CD4-positive, CD25-positive, alpha-beta regulatory T cell (primary cell): ENCODE results near the gene PRSS57. TPM values are rescaled to one million over a fixed set of nuclear protein-coding genes. Genes with fewer than 3 reads are reported as not detected.
"Not testable (repeated sequence)": the region's sequence is repeated elsewhere in the genome, so short reads cannot be mapped to it uniquely, and the experiment has no call there.

Experiments used
- ATAC-seq, 2 donors: fragments of 150-1000 bp; cut with Tn5 transposase; one replicate each; pipeline ENCODE4 v1.10.0; 2021; ENCODE audit warnings: low read depth in 2 of 2, moderate number of reproducible peaks in 2 of 2, moderate library complexity in 1 of 2
- DNase-seq, 3 donors: peaks; one replicate each; pipeline versions ENCODE4 v3.0.0 to v3.0.0-alpha.2; 2012 to 2022; ENCODE audit warnings: mixed read lengths in 1 of 3
- H3K27ac ChIP-seq: one replicate; pipeline ENCODE4 v1.7.0; 2013; ENCODE audit warnings: mild to moderate bottlenecking, low read length; ENCODE audit not compliant: insufficient read depth, poor library complexity, severe bottlenecking
- H3K27me3 ChIP-seq: one replicate; pipeline ENCODE4 v1.7.0; 2013; ENCODE audit warnings: low read length; ENCODE audit not compliant: control insufficient read depth, insufficient read depth
- H3K36me3 ChIP-seq: one replicate; pipeline ENCODE4 v1.7.0; 2013; ENCODE audit warnings: mild to moderate bottlenecking, low read length, moderate library complexity; ENCODE audit not compliant: control insufficient read depth, insufficient read depth
- H3K4me1 ChIP-seq: 2 replicates; pipeline ENCODE4 v1.7.0; 2013; ENCODE audit warnings: mild to moderate bottlenecking, low read length; ENCODE audit not compliant: insufficient read depth, control insufficient read depth, poor library complexity, severe bottlenecking
- H3K4me3 ChIP-seq: one replicate; pipeline ENCODE4 v1.7.0; 2013; ENCODE audit warnings: low read depth, mild to moderate bottlenecking, low read length, moderate library complexity
- H3K9me3 ChIP-seq, 2 experiments: 1 replicate in 1 of 2; 2 replicates in 1 of 2; pipeline ENCODE4 v1.7.0; 2013; ENCODE audit warnings: low read length in 2 of 2, mild to moderate bottlenecking in 1 of 2, moderate library complexity in 1 of 2; ENCODE audit not compliant: control insufficient read depth in 2 of 2
- H3K27ac Mint-ChIP-seq, 3 donors: one replicate each; pipeline ENCODE4 v1.8.0; 2020 to 2022; ENCODE audit warnings: mild to moderate bottlenecking in 3 of 3, mixed read lengths in 3 of 3, moderate library complexity in 2 of 3
- H3K27me3 Mint-ChIP-seq: one replicate; pipeline ENCODE4 v1.8.0; 2022; ENCODE audit warnings: mild to moderate bottlenecking, mixed read lengths
- H3K36me3 Mint-ChIP-seq: one replicate; pipeline ENCODE4 v1.8.0; 2020; ENCODE audit warnings: mixed read lengths
- H3K4me1 Mint-ChIP-seq, 4 donors: one replicate each; pipeline ENCODE4 v1.8.0; 2020 to 2022; ENCODE audit warnings: mixed read lengths in 4 of 4, mild to moderate bottlenecking in 1 of 4
- H3K4me3 Mint-ChIP-seq, 4 donors: one replicate each; pipeline ENCODE4 v1.8.0; 2020 to 2022; ENCODE audit warnings: mild to moderate bottlenecking in 4 of 4, mixed read lengths in 4 of 4, moderate library complexity in 3 of 4
- H3K9me3 Mint-ChIP-seq, 7 donors: one replicate each; pipeline ENCODE4 v1.8.0; 2020 to 2022; ENCODE audit warnings: mixed read lengths in 7 of 7, mild to moderate bottlenecking in 3 of 7, moderate library complexity in 2 of 7
- polyA plus RNA-seq, 4 donors: library from polyadenylated mRNA; unstranded; fragments of 300-500 nt; fragmentation: Illumina TruSeq; gene quantifications; one replicate each; pipeline ENCODE4 v1.2.3, GENCODE V29; 2021
- total RNA-seq: library from RNA; stranded (reverse); gene quantifications from one replicate; pipeline ENCODE4 v1.2.3, GENCODE V29; 2022

The PRSS57 gene
- total and polyA plus RNA-seq, 5 donors from 2014 or later: 3.3 TPM; not detected in 4

DNA sequence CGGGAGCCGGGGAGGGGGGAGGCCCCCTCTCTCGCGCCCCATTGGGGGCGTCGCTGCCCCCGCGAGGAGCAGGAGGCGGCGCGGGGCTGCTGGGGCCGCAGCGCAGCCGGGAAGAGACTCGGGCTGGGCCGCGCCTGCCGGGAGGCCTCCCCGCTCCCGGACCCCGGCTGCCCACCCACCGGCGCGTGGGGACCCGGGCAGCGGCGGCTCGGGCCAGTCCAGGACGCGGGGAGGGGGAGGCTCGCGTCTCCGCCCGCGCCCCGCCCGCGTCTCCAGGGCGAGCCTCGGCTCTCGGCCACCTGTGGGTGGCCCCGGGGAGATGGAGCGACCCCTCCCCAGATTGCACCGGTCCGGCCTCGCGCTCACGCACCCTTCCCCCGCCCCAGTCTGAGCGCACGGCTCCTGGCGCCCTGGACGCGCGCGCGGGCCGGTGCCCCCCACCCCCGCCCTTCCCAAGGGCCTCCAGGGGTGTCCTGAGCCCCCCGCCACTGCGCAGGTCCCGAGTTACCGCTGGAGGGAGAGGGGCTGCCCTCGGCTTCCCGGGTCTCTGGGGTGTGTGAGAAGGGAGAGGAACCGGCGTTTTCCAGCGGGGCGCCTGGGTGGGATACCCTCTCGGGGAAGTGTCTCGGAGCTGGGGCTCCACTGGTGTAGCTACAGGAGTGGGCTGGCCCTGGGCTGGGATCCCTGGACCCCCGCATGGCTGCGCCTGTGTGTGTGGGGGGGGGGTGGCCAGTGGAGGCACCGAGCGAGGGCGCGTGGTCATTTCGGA lies 14.1 kb upstream of the PRSS57 start:
- H3K4me1 Mint-ChIP-seq: peaks cover 0 to 8% (median 2%) of the 10 kb centered on the region in 4 donors
- peaks cover 38% of the 10 kb centered on the region for H3K27me3 Mint-ChIP-seq
- no peak overlapping the region for H3K27ac Mint-ChIP-seq
- Histone ChIP-seq H3K27me3 (no peaks in the 10 kb centered on the region), H3K4me1 (peaks cover 4% of the 10 kb centered on the region), H3K9me3 (no peaks in the 10 kb centered on the region), H3K36me3 (no peaks in the 10 kb centered on the region), H3K4me3 (no peak overlapping the region), H3K27ac (no peak overlapping the region)
- H3K4me3 Mint-ChIP-seq: no peak overlapping the region
- no peaks in the 10 kb centered on the region for H3K36me3 Mint-ChIP-seq
- DNase-seq: no peak
- peaks cover 0 to 2% (median 0%) of the 10 kb centered on the region in 7 donors for H3K9me3 Mint-ChIP-seq
- no peak for ATAC-seq

DNA sequence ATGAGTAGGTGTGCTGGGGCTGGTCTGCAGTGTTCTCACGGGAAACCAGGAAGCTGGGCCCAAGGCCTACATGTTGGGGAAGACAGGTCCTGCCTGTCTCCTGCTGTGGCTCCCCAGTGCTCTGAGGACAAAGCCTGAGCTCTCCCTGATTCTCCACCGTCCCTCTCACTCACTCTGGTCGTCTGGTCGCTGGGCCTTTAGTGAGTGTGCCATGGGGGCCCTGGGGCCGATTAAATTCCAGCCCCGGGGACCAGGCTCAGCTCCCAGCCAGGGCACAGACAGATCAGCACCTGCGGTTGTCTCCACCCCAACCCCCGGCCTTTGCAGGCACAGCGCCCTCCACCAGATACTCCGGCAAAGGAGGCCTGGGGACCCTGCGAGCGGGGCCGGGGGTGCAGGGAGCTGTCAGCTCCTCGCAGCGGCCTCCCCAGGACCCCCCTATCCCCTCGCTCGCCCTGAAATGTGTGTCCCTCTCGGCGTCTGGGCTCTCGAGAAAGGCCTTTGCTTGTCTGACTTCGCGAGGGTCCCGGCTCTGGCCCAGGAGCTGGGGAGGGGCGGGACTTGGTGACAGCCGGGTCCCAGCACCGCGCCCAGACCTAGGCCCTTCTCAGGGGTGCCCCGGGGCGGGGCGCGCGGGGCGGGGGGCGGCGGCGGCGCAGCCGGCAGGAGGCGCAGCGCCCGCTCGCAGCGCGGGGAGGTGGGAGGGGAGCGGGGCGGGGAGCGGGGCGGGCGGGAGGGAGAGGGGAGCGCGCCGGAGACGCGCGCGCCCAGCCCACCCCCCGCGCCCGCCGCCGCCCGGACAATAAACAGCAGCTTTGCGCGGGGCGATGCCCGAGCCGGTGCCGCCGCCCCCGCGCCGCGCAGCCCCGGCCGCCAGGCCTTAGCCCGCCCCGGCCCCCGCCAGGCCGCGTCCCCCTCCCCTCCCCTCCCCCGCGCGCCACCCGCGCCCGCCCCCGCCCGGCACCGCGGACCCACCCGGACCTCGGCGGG lies 13.2 kb upstream of the PRSS57 start, which contains the start of gene PALM:
Gene PALM, plus strand, starts transcription at position 782 of the 990 bp plus-strand sequence. CDS start 212 bp downstream, outside the sequence.
- Mint-ChIP-seq H3K4me1 (peaks cover 0 to 9% (median 2%) of the 10 kb centered on the region in 4 donors), H3K27me3 (peaks cover 34% of the 10 kb centered on the region), H3K36me3 (no peaks in the 10 kb centered on the region), H3K4me3 (no peak within 1 kb of the TSS), H3K9me3 (peaks cover 0 to 2% (median 0%) of the 10 kb centered on the region in 7 donors), H3K27ac (no peak within 1 kb of the TSS)
- Histone ChIP-seq H3K4me3 (no peak within 1 kb of the TSS), H3K4me1 (peaks cover 13% of the 10 kb centered on the region), H3K36me3 (no peaks in the 10 kb centered on the region), H3K27ac (no peak within 1 kb of the TSS), H3K27me3 (no peaks in the 10 kb centered on the region), H3K9me3 (no peaks in the 10 kb centered on the region)
- DNase-seq (no peak), ATAC-seq (no peak)

DNA sequence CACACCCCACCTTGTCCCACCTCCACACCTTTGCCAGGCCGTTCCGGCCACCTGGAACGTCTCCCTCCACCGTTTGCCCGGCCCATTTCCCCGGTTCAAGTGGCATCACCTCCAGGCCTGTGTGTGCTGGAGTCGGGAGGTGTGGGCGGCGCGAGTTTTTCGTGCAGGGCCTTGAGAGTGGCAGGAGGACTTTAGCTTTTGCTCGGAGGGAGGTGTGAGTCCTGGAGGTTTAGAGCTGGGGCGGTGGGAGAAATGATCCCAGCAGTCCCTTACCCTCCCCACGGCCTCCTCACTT lies 9.1 kb upstream of the PRSS57 start:
- H3K36me3 Mint-ChIP-seq: no peaks in the 10 kb centered on the region
- H3K9me3 Mint-ChIP-seq: peaks cover 0 to 5% (median 0%) of the 10 kb centered on the region in 7 donors
- Histone ChIP-seq H3K27me3 (no peaks in the 10 kb centered on the region), H3K4me1 (peaks cover 16% of the 10 kb centered on the region), H3K4me3 (no peak overlapping the region), H3K36me3 (no peaks in the 10 kb centered on the region), H3K27ac (no peak overlapping the region), H3K9me3 (no peaks in the 10 kb centered on the region)
- H3K4me1 Mint-ChIP-seq: peaks cover 0 to 19% (median 2%) of the 10 kb centered on the region in 4 donors
- no peak overlapping the region for H3K27ac Mint-ChIP-seq
- peaks cover 26% of the 10 kb centered on the region for H3K27me3 Mint-ChIP-seq
- H3K4me3 Mint-ChIP-seq: peak overlapping the region in 1 of 4 donors; percentile 50
- ATAC-seq (no peak), DNase-seq (no peak)

DNA sequence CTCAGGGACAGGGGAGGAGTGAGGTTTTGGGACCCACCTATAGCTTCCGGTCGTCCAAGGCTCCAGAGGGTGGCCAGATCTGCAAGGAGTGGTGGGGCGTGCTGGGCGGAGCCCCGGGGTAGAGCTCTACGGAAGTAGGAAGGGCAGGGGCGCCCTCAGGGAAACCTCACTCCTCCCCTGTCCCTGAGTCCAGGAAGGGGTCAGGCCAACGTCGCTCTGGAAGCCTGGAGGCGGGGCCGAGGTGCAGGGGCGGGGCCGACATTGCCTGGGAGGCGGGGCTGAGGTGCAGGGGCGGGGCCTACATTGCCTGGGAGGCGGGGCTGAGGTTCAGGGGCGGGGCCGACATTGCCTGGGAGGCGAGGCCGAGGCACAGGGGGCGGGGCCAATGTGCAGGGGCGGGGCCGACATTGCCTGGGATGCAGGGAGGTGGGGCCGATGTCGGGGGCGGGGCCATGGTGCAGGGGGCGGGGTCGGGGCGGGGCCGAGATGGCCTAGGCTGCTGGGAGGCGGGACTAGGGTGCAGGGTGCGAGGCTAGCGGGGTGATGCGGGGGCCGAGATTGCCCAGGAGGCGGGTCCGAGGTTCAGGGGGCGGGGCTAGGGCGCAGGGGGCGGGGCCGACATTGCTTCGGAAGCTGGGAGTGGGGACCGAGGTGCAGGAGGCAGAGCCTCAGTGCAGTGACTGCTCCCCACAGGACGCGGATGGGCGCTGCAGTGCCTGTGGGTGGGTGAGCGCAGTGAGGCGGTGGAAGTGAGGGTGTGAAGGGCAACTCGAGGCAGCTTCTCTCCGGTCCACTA lies 8.6 kb upstream of the PRSS57 start:
- peaks cover 26% of the 10 kb centered on the region for H3K27me3 Mint-ChIP-seq
- H3K27ac Mint-ChIP-seq: no peak overlapping the region
- H3K27me3 ChIP-seq: no peaks in the 10 kb centered on the region
- H3K4me3 ChIP-seq: no peak overlapping the region
- peaks cover 0 to 19% (median 2%) of the 10 kb centered on the region in 4 donors for H3K4me1 Mint-ChIP-seq
- DNase-seq (peak; percentile 39 to 53 (median 45)), ATAC-seq (peak; percentile 52 to 57)
- H3K27ac ChIP-seq: no peak overlapping the region
- no peaks in the 10 kb centered on the region for H3K9me3 ChIP-seq
- H3K4me1 ChIP-seq: peaks cover 16% of the 10 kb centered on the region
- peak overlapping the region in 1 of 4 donors; percentile 50 for H3K4me3 Mint-ChIP-seq
- peaks cover 0 to 5% (median 0%) of the 10 kb centered on the region in 7 donors for H3K9me3 Mint-ChIP-seq
- H3K36me3 ChIP-seq: no peaks in the 10 kb centered on the region
- no peaks in the 10 kb centered on the region for H3K36me3 Mint-ChIP-seq

DNA sequence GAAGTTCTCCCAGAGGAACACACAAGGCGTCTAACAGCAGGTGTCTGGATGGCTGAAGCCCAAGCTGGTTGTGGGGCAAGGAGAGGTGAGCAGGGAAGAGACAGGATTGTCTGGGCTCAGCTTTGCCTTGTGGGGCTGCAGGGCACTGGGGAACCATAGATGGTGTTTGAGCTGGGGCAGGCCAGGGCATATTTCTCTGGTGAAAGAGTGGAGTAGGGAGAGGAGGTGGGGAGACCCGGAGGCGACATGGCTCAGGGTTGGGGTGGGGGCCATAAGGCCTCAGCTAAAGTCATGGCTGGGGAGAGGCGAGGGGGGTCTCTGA lies 8.0 kb upstream of the PRSS57 start:
- Mint-ChIP-seq H3K4me3 (peak overlapping the region in 2 of 4 donors; percentile 13 to 59), H3K9me3 (peaks cover 0 to 5% (median 0%) of the 10 kb centered on the region in 7 donors), H3K36me3 (no peaks in the 10 kb centered on the region), H3K27ac (no peak overlapping the region), H3K27me3 (peaks cover 27% of the 10 kb centered on the region), H3K4me1 (peaks cover 0 to 19% (median 2%) of the 10 kb centered on the region in 4 donors)
- DNase-seq (no peak), ATAC-seq (no peak)
- no peak overlapping the region for H3K4me3 ChIP-seq
- no peaks in the 10 kb centered on the region for H3K9me3 ChIP-seq
- no peaks in the 10 kb centered on the region for H3K36me3 ChIP-seq
- H3K27me3 ChIP-seq: no peaks in the 10 kb centered on the region
- peaks cover 16% of the 10 kb centered on the region for H3K4me1 ChIP-seq
- no peak overlapping the region for H3K27ac ChIP-seq

DNA sequence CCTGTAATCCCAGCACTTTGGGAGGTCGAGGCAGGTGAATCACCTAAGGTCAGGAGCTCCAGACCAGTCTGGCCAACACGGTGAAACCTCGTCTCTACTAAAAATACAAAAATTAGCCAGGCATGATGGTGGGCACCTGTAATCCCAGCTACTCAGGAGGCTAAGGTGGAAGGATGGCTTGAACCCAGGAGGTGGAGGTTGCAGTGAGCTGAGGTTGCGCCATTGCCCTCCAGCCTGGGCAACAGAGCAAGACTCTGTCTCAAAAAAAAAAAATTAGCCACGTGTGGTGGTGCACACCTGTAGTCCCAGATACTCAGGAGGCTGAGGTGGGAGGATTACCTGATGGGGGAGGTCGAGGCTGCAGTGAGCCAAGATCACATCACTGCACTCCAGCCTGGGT lies 7.6 kb upstream of the PRSS57 start:
- not testable (repeated sequence) for H3K9me3 Mint-ChIP-seq, ATAC-seq, H3K9me3 ChIP-seq, H3K27ac ChIP-seq, DNase-seq, H3K36me3 Mint-ChIP-seq, H3K36me3 ChIP-seq, H3K27me3 ChIP-seq, H3K4me3 ChIP-seq, H3K27ac Mint-ChIP-seq
- H3K27me3 Mint-ChIP-seq: peaks cover 27% of the 10 kb centered on the region
- H3K4me1 Mint-ChIP-seq: peaks cover 0 to 18% (median 2%) of the 10 kb centered on the region in 4 donors
- H3K4me3 Mint-ChIP-seq: peak overlapping the region in 2 of 4 donors; percentile 13 to 59
- H3K4me1 ChIP-seq: peaks cover 16% of the 10 kb centered on the region

DNA sequence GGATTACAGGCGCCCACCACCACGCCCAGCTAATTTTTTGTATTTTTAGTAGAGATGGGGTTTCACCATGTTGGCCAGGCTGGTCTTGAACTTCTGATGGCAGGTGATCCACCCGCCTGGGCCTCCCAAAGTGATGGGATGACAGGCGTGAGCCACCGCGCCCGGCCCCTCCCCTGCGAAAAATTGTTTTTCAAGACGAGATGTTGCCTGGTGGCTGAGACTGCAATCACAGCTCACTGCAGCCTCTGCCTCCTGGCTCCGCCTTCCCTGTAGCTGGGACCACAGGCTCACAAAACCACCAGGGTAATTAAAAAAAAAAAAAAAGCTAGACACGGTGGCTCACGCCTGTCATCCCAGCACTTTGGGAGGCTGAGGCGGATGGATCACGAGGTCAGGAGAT lies 4.6 kb upstream of the PRSS57 start:
- not testable (repeated sequence) for DNase-seq, H3K9me3 ChIP-seq, H3K27ac Mint-ChIP-seq, ATAC-seq, H3K27me3 ChIP-seq, H3K27ac ChIP-seq, H3K4me3 Mint-ChIP-seq, H3K36me3 Mint-ChIP-seq, H3K36me3 ChIP-seq, H3K9me3 Mint-ChIP-seq, H3K4me3 ChIP-seq
- H3K4me1 ChIP-seq: peaks cover 22% of the 10 kb centered on the region
- H3K27me3 Mint-ChIP-seq: peaks cover 28% of the 10 kb centered on the region
- H3K4me1 Mint-ChIP-seq: peaks cover 0 to 18% (median 0%) of the 10 kb centered on the region in 4 donors
